H9 (cell line): ENCODE results near the gene EEF1AKMT3. TPM values are rescaled to one million over a fixed set of nuclear protein-coding genes. Genes with fewer than 3 reads are reported as not detected.
A peak's percentile ranks its signal among the peaks of the same experiment; 100 is the strongest.

Experiments
- DNase-seq: peaks from one replicate; pipeline ENCODE4 v3.0.0-alpha.2; 2017
- H2AFZ ChIP-seq: one replicate; pipeline ENCODE4 v1.6.1; 2013; ENCODE audit warnings: mild to moderate bottlenecking, low read length, control low read depth, moderate library complexity
- H2AK5ac ChIP-seq: 2 replicates; pipeline ENCODE4 v1.6.1; 2013; ENCODE audit warnings: low read length, control low read depth, mixed read lengths; ENCODE audit not compliant: insufficient read length
- H2BK120ac ChIP-seq: one replicate; pipeline ENCODE4 v1.6.1; 2013; ENCODE audit warnings: low read depth, mild to moderate bottlenecking, low read length, control low read depth, inconsistent platforms; ENCODE audit not compliant: poor library complexity, severe bottlenecking
- H2BK12ac ChIP-seq: 2 replicates; pipeline ENCODE4 v1.6.1; 2013; ENCODE audit warnings: low read length, control low read depth, mixed read lengths, low read depth; ENCODE audit not compliant: insufficient read length
- H2BK15ac ChIP-seq: 2 replicates; pipeline ENCODE4 v1.6.1; 2013; ENCODE audit warnings: low read depth, low read length, control low read depth
- H2BK20ac ChIP-seq: one replicate; pipeline ENCODE4 v1.6.1; 2013; ENCODE audit warnings: low read depth, mild to moderate bottlenecking, low read length, control low read depth, inconsistent platforms; ENCODE audit not compliant: poor library complexity, severe bottlenecking
- H2BK5ac ChIP-seq: 2 replicates; pipeline ENCODE4 v1.6.1; 2013; ENCODE audit warnings: low read length, control low read depth, mixed read lengths; ENCODE audit not compliant: insufficient read length
- H3K14ac ChIP-seq: 2 replicates; pipeline ENCODE4 v1.6.1; 2013; ENCODE audit warnings: low read length, control low read depth; ENCODE audit not compliant: insufficient read depth
- H3K18ac ChIP-seq: 2 replicates; pipeline ENCODE4 v1.6.1; 2013; ENCODE audit warnings: low read depth, mild to moderate bottlenecking, mixed read lengths, low read length, control low read depth; ENCODE audit not compliant: insufficient read length
- H3K23ac ChIP-seq: 2 replicates; pipeline ENCODE4 v1.6.1; 2013; ENCODE audit warnings: low read length, control low read depth, mixed read lengths, low read depth; ENCODE audit not compliant: insufficient read length
- H3K23me2 ChIP-seq: 2 replicates; pipeline ENCODE4 v1.6.1; 2013; ENCODE audit warnings: low read depth, mild to moderate bottlenecking, mixed read lengths, low read length, control low read depth; ENCODE audit not compliant: insufficient read length, poor library complexity, severe bottlenecking
- H3K27ac ChIP-seq: 2 replicates; pipeline ENCODE4 v1.5.1; 2013; ENCODE audit warnings: low read length, control low read depth, mixed read lengths, low read depth; ENCODE audit not compliant: insufficient read length
- H3K27me3 ChIP-seq: 2 replicates; pipeline ENCODE4 v1.6.1; 2013; ENCODE audit warnings: low read length, control low read depth, inconsistent platforms; ENCODE audit not compliant: insufficient read depth
- H3K4ac ChIP-seq: 2 replicates; pipeline ENCODE4 v1.6.1; 2013; ENCODE audit warnings: low read depth, mild to moderate bottlenecking, control low read depth, inconsistent platforms, low read length, moderate library complexity
- H3K4me1 ChIP-seq: 2 replicates; pipeline ENCODE4 v1.6.1; 2013; ENCODE audit warnings: low read length, control low read depth, inconsistent platforms; ENCODE audit not compliant: insufficient read depth
- H3K4me2 ChIP-seq: 2 replicates; pipeline ENCODE4 v1.6.1; 2013; ENCODE audit warnings: low read length, control low read depth, mixed read lengths; ENCODE audit not compliant: insufficient read length, insufficient read depth
- H3K56ac ChIP-seq: 2 replicates; pipeline ENCODE4 v1.6.1; 2013; ENCODE audit warnings: low read depth, mild to moderate bottlenecking, mixed read lengths, low read length, control low read depth; ENCODE audit not compliant: insufficient read length
- H3K79me1 ChIP-seq: 2 replicates; pipeline ENCODE4 v1.6.1; 2013; ENCODE audit warnings: low read depth, mild to moderate bottlenecking, moderate library complexity, low read length, control low read depth, inconsistent platforms; ENCODE audit not compliant: insufficient read depth, poor library complexity, severe bottlenecking
- H3K79me2 ChIP-seq: 2 replicates; pipeline ENCODE4 v1.6.1; 2013; ENCODE audit warnings: low read length, control low read depth, inconsistent platforms; ENCODE audit not compliant: insufficient read depth
- H3K9ac ChIP-seq: 2 replicates; pipeline ENCODE4 v1.6.1; 2013; ENCODE audit warnings: low read length, control low read depth, mixed read lengths; ENCODE audit not compliant: insufficient read length; ENCODE audit errors: extremely low read depth
- H3K9me3 ChIP-seq: one replicate; pipeline ENCODE4 v1.6.1; 2013; ENCODE audit warnings: low read depth, low read length, inconsistent platforms; ENCODE audit not compliant: control insufficient read depth
- H3T11ph ChIP-seq: one replicate; pipeline ENCODE4 v1.6.1; 2013; ENCODE audit warnings: mild to moderate bottlenecking, low read length, control low read depth, inconsistent platforms
- H4K20me1 ChIP-seq: one replicate; pipeline ENCODE4 v1.6.1; 2013; ENCODE audit not compliant: control insufficient read depth, insufficient read length, insufficient read depth
- H4K5ac ChIP-seq: 2 replicates; pipeline ENCODE4 v1.6.1; 2013; ENCODE audit warnings: low read depth, mild to moderate bottlenecking, mixed read lengths, low read length, control low read depth; ENCODE audit not compliant: insufficient read length
- H4K8ac ChIP-seq: replicated peaks from 2 replicates; pipeline ENCODE4 v1.6.1; 2013; ENCODE audit warnings: low read length, control low read depth, mixed read lengths, low read depth; ENCODE audit not compliant: insufficient read length
- H4K91ac ChIP-seq: 2 replicates; pipeline ENCODE4 v1.6.1; 2013; ENCODE audit warnings: low read depth, mild to moderate bottlenecking, moderate library complexity, mixed read lengths, low read length, control low read depth; ENCODE audit not compliant: insufficient read length
- H3K27ac Mint-ChIP-seq, 3 experiments: 2 replicates in 2 of 3; 3 replicates in 1 of 3; pipeline ENCODE4 v1.8.0; 2020 to 2021; ENCODE audit warnings: mixed read lengths in 3 of 3, mild to moderate bottlenecking in 1 of 3, moderate library complexity in 1 of 3
- H3K27me3 Mint-ChIP-seq: 2 replicates; pipeline ENCODE4 v1.8.0; 2021; ENCODE audit warnings: low read depth, mild to moderate bottlenecking, moderate library complexity, mixed read lengths
- H3K36me3 Mint-ChIP-seq, 3 experiments: 2 replicates in 2 of 3; 3 replicates in 1 of 3; pipeline ENCODE4 v1.8.0; 2020 to 2021; ENCODE audit warnings: low read depth in 3 of 3, mixed read lengths in 3 of 3; ENCODE audit not compliant: insufficient read depth in 1 of 3
- H3K4me1 Mint-ChIP-seq, 2 experiments: 2 replicates each; pipeline ENCODE4 v1.8.0; 2020; ENCODE audit warnings: mixed read lengths in 2 of 2
- H3K4me3 Mint-ChIP-seq, 2 experiments: 2 replicates in 1 of 2; 3 replicates in 1 of 2; pipeline ENCODE4 v1.8.0; 2020 to 2021; ENCODE audit warnings: mild to moderate bottlenecking in 2 of 2, mixed read lengths in 2 of 2, moderate library complexity in 1 of 2
- H3K9me3 Mint-ChIP-seq, 2 experiments: 2 replicates in 1 of 2; 3 replicates in 1 of 2; pipeline ENCODE4 v1.8.0; 2020; ENCODE audit warnings: mild to moderate bottlenecking in 2 of 2, mixed read lengths in 2 of 2, moderate library complexity in 1 of 2
- WGBS: extraction: QIAGEN DNeasy Blood & Tissue Kit; methylation state at CpG from one replicate; pipeline ENCODE4 v1.1.7; 2013; ENCODE audit warnings: missing lambda C conversion rate, low lambda C conversion rate, mixed read lengths; ENCODE audit not compliant: insufficient read length; ENCODE audit errors: extremely low coverage; 5-methylcytosine and 5-hydroxymethylcytosine counted together
- long read RNA-seq: library from polyadenylated mRNA; unstranded; transcript quantifications from one replicate; pipeline ENCODE4 v2.0.0, GENCODE V29; 2020
- total RNA-seq: library from RNA; stranded (reverse); gene quantifications from 2 replicates; pipeline ENCODE4 v1.2.1, GENCODE V29; 2021
- TF ChIP-seq, protein P1 (sequence below): fragments of 200-600 bp; sonication (generic); conservative IDR thresholded peaks from 3 replicates; pipeline ENCODE4 v1.8.0; 2021; ENCODE audit warnings: antibody characterized with exemption, mild to moderate bottlenecking

EEF1AKMT3 gene
- total RNA-seq: 2.1 and 2.9 TPM in 2 replicates
- long read RNA-seq, partial matches to known transcripts: 0 of 5 reads
- long read RNA-seq, other reads (novel, unspliced or antisense): 0 of 5 reads

DNA sequence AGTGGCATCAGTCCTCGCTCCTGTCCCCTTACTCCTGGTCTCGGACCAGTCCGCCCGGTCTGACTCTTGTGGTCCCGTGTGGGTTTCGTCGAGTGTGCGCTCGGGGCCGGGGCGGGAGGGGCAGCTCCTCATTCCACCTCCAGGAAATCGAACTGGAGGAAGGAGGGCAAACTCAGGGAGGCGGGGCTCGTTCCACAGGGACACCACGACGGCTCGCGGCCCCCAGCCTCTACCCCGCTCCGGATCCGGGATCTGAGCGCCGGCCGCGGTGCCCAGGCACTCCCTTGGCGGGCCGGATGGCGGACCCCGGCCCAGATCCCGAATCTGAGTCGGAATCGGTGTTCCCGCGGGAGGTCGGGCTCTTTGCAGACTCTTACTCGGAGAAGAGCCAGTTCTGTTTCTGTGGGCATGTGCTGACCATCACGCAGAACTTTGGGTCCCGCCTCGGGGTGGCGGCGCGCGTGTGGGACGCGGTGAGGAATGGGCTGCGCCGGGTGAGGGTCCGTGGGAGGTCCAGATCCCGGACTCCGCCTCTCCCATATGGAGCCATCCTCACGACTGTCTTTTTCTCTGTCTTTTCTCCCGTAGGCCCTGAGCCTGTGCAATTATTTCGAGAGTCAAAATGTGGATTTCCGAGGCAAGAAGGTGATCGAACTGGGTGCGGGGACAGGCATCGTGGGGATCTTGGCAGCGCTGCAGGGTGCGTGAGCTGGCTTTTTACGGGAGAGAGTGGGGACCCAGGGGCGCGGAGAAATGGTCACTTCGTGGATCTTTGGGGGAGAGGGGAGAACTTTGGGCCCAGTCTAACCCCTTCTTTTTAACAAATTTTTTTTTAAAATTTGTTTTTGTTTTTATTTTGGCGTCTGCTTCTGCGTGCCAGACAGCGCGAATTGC, at the start of gene EEF1AKMT3:
TSS of gene EEF1AKMT3 (plus strand) at position 186 of the 894 bp plus-strand sequence. CDS start at position 297, 111 bp downstream.
- Mint-ChIP-seq H3K4me3 (peak within 1 kb of the TSS; percentile 98 to 99), H3K27me3 (peaks cover 7% of the 10 kb centered on the region; the same call in 1 of the 2 replicates), H3K4me1 (peaks cover 7 to 13% of the 10 kb centered on the region in 2 experiments; a peak in 3 of 4 replicates), H3K9me3 (no peaks in the 10 kb centered on the region), H3K36me3 (peaks cover 20 to 42% (median 31%) of the 10 kb centered on the region in 3 experiments), H3K27ac (peak within 1 kb of the TSS; percentile 100)
- H2BK15ac ChIP-seq: no peak within 1 kb of the TSS
- H3K18ac ChIP-seq: peak within 1 kb of the TSS; percentile 97
- H2BK120ac ChIP-seq: no peak within 1 kb of the TSS
- no peak for DNase-seq
- H3K27me3 ChIP-seq: no peaks in the 10 kb centered on the region
- no peak within 1 kb of the TSS for H3K4ac ChIP-seq
- H3K79me2 ChIP-seq: no peaks in the 10 kb centered on the region
- no peak within 1 kb of the TSS for H2BK5ac ChIP-seq
- H4K91ac ChIP-seq: no peak within 1 kb of the TSS
- peaks cover 8% of the 10 kb centered on the region for H3K23me2 ChIP-seq
- H3K9ac ChIP-seq: peak within 1 kb of the TSS; percentile 94
- no peak within 1 kb of the TSS for H2BK12ac ChIP-seq
- peak within 1 kb of the TSS; percentile 56 for H3T11ph ChIP-seq
- peak within 1 kb of the TSS; percentile 44 for H3K4me2 ChIP-seq
- H3K27ac ChIP-seq: peak within 1 kb of the TSS; percentile 17
- H4K5ac ChIP-seq: no peak within 1 kb of the TSS
- no peak within 1 kb of the TSS for H2BK20ac ChIP-seq
- H2AFZ ChIP-seq: peak within 1 kb of the TSS; percentile 72
- H2AK5ac ChIP-seq: no peak within 1 kb of the TSS
- peak within 1 kb of the TSS; percentile 98 for H3K14ac ChIP-seq
- no peak within 1 kb of the TSS for H3K56ac ChIP-seq
- no CpG with 5 or more reads among the region's 67 CpGs for whole genome bisulfite sequencing
- H4K20me1 ChIP-seq: no peaks in the 10 kb centered on the region
- no peaks in the 10 kb centered on the region for H3K79me1 ChIP-seq
- no peaks in the 10 kb centered on the region for H3K9me3 ChIP-seq
- H4K8ac ChIP-seq: no peak within 1 kb of the TSS
- TF ChIP-seq, protein P1, sequence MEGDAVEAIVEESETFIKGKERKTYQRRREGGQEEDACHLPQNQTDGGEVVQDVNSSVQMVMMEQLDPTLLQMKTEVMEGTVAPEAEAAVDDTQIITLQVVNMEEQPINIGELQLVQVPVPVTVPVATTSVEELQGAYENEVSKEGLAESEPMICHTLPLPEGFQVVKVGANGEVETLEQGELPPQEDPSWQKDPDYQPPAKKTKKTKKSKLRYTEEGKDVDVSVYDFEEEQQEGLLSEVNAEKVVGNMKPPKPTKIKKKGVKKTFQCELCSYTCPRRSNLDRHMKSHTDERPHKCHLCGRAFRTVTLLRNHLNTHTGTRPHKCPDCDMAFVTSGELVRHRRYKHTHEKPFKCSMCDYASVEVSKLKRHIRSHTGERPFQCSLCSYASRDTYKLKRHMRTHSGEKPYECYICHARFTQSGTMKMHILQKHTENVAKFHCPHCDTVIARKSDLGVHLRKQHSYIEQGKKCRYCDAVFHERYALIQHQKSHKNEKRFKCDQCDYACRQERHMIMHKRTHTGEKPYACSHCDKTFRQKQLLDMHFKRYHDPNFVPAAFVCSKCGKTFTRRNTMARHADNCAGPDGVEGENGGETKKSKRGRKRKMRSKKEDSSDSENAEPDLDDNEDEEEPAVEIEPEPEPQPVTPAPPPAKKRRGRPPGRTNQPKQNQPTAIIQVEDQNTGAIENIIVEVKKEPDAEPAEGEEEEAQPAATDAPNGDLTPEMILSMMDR: no peak
- no peaks in the 10 kb centered on the region for H3K4me1 ChIP-seq
- no peak within 1 kb of the TSS for H3K23ac ChIP-seq
